ENCODE measurements around the gene CISD2. TPM values are rescaled to one million over a fixed set of nuclear protein-coding genes. Genes with fewer than 3 reads are reported as not detected.
"Not testable (repeated sequence)": the region's sequence is repeated elsewhere in the genome, so short reads cannot be mapped to it uniquely, and the experiment has no call there.

The CISD2 gene
- total RNA-seq, 2 experiments from 2014 or later: 31.1 to 32.3 TPM

DNA sequence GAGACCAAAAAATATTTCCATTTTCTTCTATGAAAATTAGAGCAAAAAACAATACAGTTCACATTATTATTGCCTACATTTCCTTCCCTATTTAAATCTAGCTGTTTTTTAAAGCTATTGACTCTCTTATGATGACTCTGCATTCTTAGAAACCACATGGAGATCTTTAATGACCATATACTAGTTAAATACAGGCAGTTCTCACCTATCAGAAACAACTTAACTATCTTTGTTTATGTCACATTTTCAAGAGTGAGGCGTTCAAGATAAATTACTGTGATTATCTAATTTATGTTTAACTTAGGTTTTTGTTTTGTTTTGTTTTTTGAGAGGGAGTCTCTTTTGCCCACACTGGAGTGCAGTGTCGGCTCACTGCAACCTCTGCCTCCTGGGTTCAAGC, 3.0 kb downstream of the CISD2 start:
- Mint-ChIP-seq H3K27me3 (no peaks in the 10 kb centered on the region), H3K36me3 (ENCODE audit: low read depth) (peaks cover 53% of the 10 kb centered on the region), H3K4me3 (no peak overlapping the region), H3K4me1 (ENCODE audit: low read depth) (peaks cover 38% of the 10 kb centered on the region), H3K27ac (peak overlapping the region; percentile 20), H3K9me3 (peaks cover under 1% of the 10 kb centered on the region)
- POLR2A ChIA-PET: no interaction called here
- TF ChIP-seq, protein P1, sequence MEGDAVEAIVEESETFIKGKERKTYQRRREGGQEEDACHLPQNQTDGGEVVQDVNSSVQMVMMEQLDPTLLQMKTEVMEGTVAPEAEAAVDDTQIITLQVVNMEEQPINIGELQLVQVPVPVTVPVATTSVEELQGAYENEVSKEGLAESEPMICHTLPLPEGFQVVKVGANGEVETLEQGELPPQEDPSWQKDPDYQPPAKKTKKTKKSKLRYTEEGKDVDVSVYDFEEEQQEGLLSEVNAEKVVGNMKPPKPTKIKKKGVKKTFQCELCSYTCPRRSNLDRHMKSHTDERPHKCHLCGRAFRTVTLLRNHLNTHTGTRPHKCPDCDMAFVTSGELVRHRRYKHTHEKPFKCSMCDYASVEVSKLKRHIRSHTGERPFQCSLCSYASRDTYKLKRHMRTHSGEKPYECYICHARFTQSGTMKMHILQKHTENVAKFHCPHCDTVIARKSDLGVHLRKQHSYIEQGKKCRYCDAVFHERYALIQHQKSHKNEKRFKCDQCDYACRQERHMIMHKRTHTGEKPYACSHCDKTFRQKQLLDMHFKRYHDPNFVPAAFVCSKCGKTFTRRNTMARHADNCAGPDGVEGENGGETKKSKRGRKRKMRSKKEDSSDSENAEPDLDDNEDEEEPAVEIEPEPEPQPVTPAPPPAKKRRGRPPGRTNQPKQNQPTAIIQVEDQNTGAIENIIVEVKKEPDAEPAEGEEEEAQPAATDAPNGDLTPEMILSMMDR (IDR thresholded peaks at IDR 0.05): no peak
- DNase-seq (no peak), ATAC-seq (no peak)
- intact Hi-C loops (cut with micrococcal nuclease): no loop called here
- CTCF ChIA-PET: no interaction called here

DNA sequence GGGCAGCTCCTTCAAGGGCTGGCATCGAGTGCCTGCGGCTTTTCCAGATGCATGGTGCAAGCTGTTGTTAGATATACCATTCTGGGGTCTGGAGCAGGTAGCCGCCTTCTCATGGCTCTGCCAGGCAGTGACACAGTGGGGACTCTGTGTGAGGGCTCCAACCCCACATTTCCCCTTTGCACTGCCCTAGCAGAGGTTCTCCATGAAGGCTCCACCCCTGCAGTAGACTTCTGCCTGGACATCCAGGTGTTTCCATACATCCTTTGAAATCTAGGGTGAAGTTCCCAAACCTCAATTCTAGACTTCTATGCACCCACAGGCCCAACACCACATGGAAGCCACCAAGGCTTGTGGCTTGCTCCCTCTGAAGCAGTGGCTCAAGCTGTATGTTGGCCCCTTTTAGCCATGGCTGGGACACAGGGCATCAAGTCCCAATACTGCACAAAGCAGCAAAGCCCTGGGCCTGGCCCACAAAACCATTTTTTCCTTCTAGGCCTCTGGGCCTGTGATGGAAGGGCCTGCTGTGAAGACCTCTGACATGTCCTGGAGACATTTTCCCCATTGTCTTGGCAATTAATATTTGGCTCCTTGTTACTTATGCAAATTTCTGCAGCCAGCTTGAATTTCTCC, 8.8 kb downstream of the CISD2 start:
- Mint-ChIP-seq H3K4me1 (ENCODE audit: low read depth) (peaks cover 17% of the 10 kb centered on the region), H3K36me3 (ENCODE audit: low read depth) (peaks cover 56% of the 10 kb centered on the region)
- intact Hi-C loops (cut with micrococcal nuclease); H3K9me3 Mint-ChIP-seq; ATAC-seq; H3K27me3 Mint-ChIP-seq; POLR2A ChIA-PET; H3K4me3 Mint-ChIP-seq; CTCF ChIA-PET; H3K27ac Mint-ChIP-seq; DNase-seq: not testable (repeated sequence)

DNA sequence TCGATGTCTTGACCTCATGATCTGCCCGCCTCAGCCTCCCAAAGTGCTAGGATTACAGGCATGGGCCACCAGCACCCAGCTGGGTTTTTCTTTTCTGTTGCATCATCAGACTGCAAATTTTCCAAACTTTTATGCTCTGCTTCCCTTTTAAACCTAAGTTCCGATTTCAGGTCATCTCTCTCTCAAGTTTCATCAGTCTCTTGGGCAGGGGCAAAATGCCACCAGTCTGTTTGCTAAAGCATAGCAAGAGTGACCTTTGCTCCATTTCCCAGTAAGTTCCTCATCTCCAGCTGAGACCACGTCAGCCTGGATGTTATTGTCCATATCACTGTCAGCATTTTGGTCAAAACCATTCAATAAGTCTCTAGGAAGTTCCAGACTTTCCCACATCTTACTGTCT, 9.6 kb downstream of the CISD2 start:
- intact Hi-C loops (cut with micrococcal nuclease); DNase-seq; H3K9me3 Mint-ChIP-seq; ATAC-seq; H3K27me3 Mint-ChIP-seq; CTCF ChIA-PET; H3K27ac Mint-ChIP-seq; H3K4me3 Mint-ChIP-seq: not testable (repeated sequence)
- POLR2A ChIA-PET: interaction anchor here (0.6 kb wide), 1 partner anchor 57 kb away, joined by 5 read pairs; no protein-coding TSS in a partner anchor
- Mint-ChIP-seq H3K36me3 (ENCODE audit: low read depth) (peaks cover 52% of the 10 kb centered on the region), H3K4me1 (ENCODE audit: low read depth) (peaks cover 16% of the 10 kb centered on the region)

DNA sequence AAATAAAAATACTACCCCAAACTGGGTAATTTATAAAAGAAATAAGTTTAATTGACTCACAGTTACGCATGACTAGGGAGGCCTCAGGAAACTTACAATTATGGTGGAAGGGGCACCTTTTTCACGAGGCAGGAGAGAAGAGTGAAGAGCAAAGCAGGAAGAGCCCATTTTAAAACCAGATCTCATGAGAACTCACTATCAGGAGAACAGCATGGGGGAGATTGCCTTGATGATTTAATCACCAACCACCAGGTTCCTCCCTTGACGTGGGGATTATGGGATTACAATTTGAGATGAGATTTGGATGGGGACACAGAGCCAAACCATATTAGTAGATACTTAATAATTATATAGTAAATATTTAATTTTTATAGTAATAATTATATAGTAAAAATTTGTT, 10.1 kb downstream of the CISD2 start:
- Mint-ChIP-seq H3K4me3 (no peak overlapping the region), H3K9me3 (peaks cover 6% of the 10 kb centered on the region), H3K27me3 (no peaks in the 10 kb centered on the region), H3K36me3 (ENCODE audit: low read depth) (peaks cover 50% of the 10 kb centered on the region), H3K27ac (no peak overlapping the region), H3K4me1 (ENCODE audit: low read depth) (peaks cover 16% of the 10 kb centered on the region)
- POLR2A ChIA-PET: interaction anchor here (0.6 kb wide), 1 partner anchor 58 kb away, joined by 5 read pairs; no protein-coding TSS in a partner anchor
- no peak for ATAC-seq
- CTCF ChIA-PET: no interaction called here
- intact Hi-C loops (cut with micrococcal nuclease): no loop called here
- TF ChIP-seq, protein P1 (IDR thresholded peaks at IDR 0.05): no peak
- DNase-seq: no peak

DNA sequence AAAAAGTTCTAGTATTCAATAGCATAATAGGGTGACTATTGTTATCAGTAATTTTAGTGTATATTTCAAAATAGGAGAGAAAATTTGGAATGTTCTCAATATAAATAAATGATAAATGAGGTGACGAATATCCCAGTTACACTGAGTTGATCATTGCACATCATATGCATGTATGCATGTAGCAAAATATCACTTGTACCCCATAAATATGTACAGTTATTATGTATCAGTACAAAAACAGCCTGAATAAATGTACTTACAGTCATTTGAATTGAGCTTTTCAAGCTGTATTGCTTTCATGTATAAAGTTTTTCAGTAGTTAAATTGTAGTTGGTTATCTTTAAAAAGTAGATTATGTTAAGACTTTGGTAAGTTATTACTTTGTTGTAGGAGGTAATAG, 12.6 kb downstream of the CISD2 start:
- POLR2A ChIA-PET: no interaction called here
- Mint-ChIP-seq H3K9me3 (peaks cover 6% of the 10 kb centered on the region), H3K27ac (no peak overlapping the region), H3K36me3 (ENCODE audit: low read depth) (peaks cover 32% of the 10 kb centered on the region), H3K4me1 (ENCODE audit: low read depth) (peaks cover 9% of the 10 kb centered on the region), H3K27me3 (no peaks in the 10 kb centered on the region), H3K4me3 (no peak overlapping the region)
- TF ChIP-seq, protein P1 (IDR thresholded peaks at IDR 0.05): no peak
- DNase-seq (no peak), ATAC-seq (no peak)
- CTCF ChIA-PET: no interaction called here
- intact Hi-C loops (cut with micrococcal nuclease): no loop called here

DNA sequence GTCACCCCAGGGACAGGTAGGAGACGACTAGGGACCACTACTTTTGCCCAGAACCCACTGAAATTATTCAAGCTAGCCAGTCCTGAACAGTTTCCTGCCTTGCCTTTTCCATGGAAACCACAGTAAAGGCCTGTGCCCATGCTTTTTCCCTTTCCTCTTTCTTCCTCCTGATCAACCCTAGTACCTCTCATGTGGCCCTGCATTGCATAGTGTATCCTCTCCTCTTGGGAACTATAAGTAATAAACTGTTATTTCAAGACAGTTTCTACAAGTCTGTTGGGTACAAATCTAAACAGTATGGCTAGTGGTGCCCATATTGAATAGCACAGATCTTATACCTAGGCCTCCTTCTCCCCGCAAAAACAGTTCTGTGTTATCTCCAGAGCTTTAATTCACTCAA, 14.5 kb downstream of the CISD2 start:
- POLR2A ChIA-PET: interaction anchor here (0.6 to 1.2 kb wide), 2 partner anchors 55 to 102 kb away, joined by 3 to 4 read pairs; partner anchors contain the start of gene UBE2D3
- intact Hi-C loops (cut with micrococcal nuclease): no loop called here
- no peak for ATAC-seq
- CTCF ChIA-PET: no interaction called here
- no peak overlapping the region for H3K27ac Mint-ChIP-seq
- no peak overlapping the region for H3K4me3 Mint-ChIP-seq
- TF ChIP-seq, protein P1 (IDR thresholded peaks at IDR 0.05): no peak
- no peaks in the 10 kb centered on the region for H3K27me3 Mint-ChIP-seq
- peaks cover 9% of the 10 kb centered on the region for H3K4me1 Mint-ChIP-seq (ENCODE audit: low read depth)
- no peak for DNase-seq
- peaks cover 3% of the 10 kb centered on the region for H3K9me3 Mint-ChIP-seq
- peaks cover 13% of the 10 kb centered on the region for H3K36me3 Mint-ChIP-seq (ENCODE audit: low read depth)

DNA sequence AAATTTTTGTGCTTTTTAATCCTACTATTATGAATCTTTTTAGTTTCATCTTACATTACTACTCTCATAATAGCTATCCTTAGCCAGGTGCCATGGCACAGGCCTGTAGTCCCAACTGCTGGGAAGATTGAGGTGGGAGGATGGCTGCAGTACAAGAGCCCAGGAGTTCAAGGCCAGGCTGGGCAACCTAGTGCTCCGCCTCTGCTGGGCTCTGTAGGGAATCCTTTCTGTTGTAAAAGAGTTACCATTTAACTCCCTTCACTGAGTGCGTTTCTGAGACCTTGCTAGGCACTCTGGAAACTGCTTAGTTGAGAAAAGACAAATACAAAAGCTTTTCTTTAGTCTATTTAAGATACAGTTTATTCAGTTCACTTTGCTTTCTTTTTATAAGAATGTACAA, 19.8 kb downstream of the CISD2 start:
- H3K4me1 Mint-ChIP-seq (ENCODE audit: low read depth); intact Hi-C loops (cut with micrococcal nuclease); H3K4me3 Mint-ChIP-seq; ATAC-seq; CTCF ChIA-PET; H3K9me3 Mint-ChIP-seq; H3K36me3 Mint-ChIP-seq (ENCODE audit: low read depth); POLR2A ChIA-PET; DNase-seq; H3K27me3 Mint-ChIP-seq; H3K27ac Mint-ChIP-seq: not testable (repeated sequence)

DNA sequence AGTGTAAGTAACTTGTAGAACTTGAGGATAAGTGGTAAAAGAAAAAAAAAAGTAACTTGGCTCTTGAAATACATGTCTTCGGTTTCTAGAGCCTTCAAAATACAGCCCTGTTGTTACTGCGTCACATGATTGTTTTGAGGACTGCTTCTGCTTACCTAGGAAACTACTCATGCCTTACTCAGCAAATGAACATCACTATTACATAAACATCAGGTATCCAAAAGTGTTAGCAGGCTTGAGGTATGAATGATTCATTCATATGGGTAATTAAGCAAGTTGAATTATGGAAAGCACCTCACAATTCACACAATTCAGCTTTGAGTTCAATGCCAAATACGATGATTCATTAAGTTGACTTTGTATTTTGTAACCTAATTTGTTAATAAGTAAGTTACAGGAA, 21.1 kb downstream of the CISD2 start:
- ATAC-seq; H3K4me1 Mint-ChIP-seq (ENCODE audit: low read depth); intact Hi-C loops (cut with micrococcal nuclease); CTCF ChIA-PET; DNase-seq; H3K4me3 Mint-ChIP-seq; H3K27ac Mint-ChIP-seq; H3K27me3 Mint-ChIP-seq; POLR2A ChIA-PET; H3K9me3 Mint-ChIP-seq; H3K36me3 Mint-ChIP-seq (ENCODE audit: low read depth): not testable (repeated sequence)

DNA sequence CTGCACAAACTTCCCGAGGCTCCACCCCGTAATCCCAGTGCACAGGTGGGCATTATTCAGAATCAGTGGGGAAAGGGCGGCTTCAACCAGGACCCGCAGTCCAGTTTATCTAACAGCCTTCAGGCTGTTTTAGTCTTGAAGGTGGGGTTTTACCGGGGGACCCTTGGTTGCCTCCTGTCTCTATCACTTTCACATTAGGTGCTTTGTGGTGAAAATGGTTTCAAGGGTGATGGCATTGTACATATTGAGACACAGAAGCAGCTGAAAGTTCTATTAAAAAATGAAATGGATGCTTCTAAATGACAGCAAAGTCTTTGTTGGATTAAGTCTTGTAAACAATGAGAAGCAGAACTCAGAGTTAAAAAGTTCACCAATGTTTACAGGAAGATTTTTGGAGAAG, 27.8 kb downstream of the CISD2 start:
- H3K27ac Mint-ChIP-seq; H3K4me3 Mint-ChIP-seq; H3K27me3 Mint-ChIP-seq; intact Hi-C loops (cut with micrococcal nuclease); H3K36me3 Mint-ChIP-seq (ENCODE audit: low read depth); POLR2A ChIA-PET; H3K4me1 Mint-ChIP-seq (ENCODE audit: low read depth); CTCF ChIA-PET; H3K9me3 Mint-ChIP-seq; ATAC-seq: not testable (repeated sequence)
- DNase-seq: peak; percentile 7
